ENCODE data around the gene WHRN. TPM values are rescaled to one million over a fixed set of nuclear protein-coding genes. Genes with fewer than 3 reads are reported as not detected.

The WHRN gene
- total RNA-seq, 1 donor from 2014 or later = 1.1 TPM

- Histone ChIP-seq H3F3A (ENCODE audit: low read depth) (no peaks in the 10 kb centered on the region), H3K9me3 (ENCODE audit: low read depth) (no peaks in the 10 kb centered on the region), H3K79me2 (ENCODE audit: low read depth) (no peaks in the 10 kb centered on the region), H2AFZ (replicated peaks) (no peak overlapping the region), H3K4me1 (no peaks in the 10 kb centered on the region), H3K4me2 (no peak overlapping the region), H3K4me3 (no peak overlapping the region), H3K27me3 (no peaks in the 10 kb centered on the region), H3K36me3 (no peaks in the 10 kb centered on the region), H3K27ac (no peak overlapping the region), H4K20me1 (ENCODE audit: low read depth) (no peaks in the 10 kb centered on the region), H3K9ac (no peak overlapping the region)
- DNase-seq (ENCODE audit: low spot score) = no peak
- H3K9me3 Mint-ChIP-seq = no peaks in the 10 kb centered on the region
- no peaks in the 10 kb centered on the region for H3K27me3 Mint-ChIP-seq (ENCODE audit: insufficient read depth, low read depth)
- H3K27ac Mint-ChIP-seq = no peak overlapping the region
- H3K36me3 Mint-ChIP-seq = no peaks in the 10 kb centered on the region
- no peak overlapping the region for H3K4me3 Mint-ChIP-seq
- H3K4me1 Mint-ChIP-seq = no peaks in the 10 kb centered on the region
- TF ChIP-seq CTCF (IDR thresholded peaks at IDR 0.05) (no peak), EZH2 (IDR thresholded peaks at IDR 0.05) (no peak), EZH2phosphoT487 (IDR thresholded peaks at IDR 0.05) (no peak)
Observed at GRCh38 chr9:114442022-114442421, 63.3 kb downstream of the WHRN start.

- Histone ChIP-seq H3K79me2 (ENCODE audit: low read depth) (no peaks in the 10 kb centered on the region), H3K4me1 (no peaks in the 10 kb centered on the region), H4K20me1 (ENCODE audit: low read depth) (no peaks in the 10 kb centered on the region), H3K27me3 (no peaks in the 10 kb centered on the region), H3K9me3 (ENCODE audit: low read depth) (no peaks in the 10 kb centered on the region), H3K9ac (no peak overlapping the region), H3F3A (ENCODE audit: low read depth) (no peaks in the 10 kb centered on the region), H2AFZ (replicated peaks) (no peak overlapping the region), H3K4me3 (no peak overlapping the region), H3K36me3 (no peaks in the 10 kb centered on the region), H3K4me2 (no peak overlapping the region), H3K27ac (no peak overlapping the region)
- Mint-ChIP-seq H3K27ac (no peak overlapping the region), H3K4me3 (no peak overlapping the region), H3K36me3 (no peaks in the 10 kb centered on the region), H3K9me3 (no peaks in the 10 kb centered on the region), H3K4me1 (no peaks in the 10 kb centered on the region), H3K27me3 (ENCODE audit: insufficient read depth, low read depth) (no peaks in the 10 kb centered on the region)
- TF ChIP-seq EZH2 (IDR thresholded peaks at IDR 0.05) = no peak
- TF ChIP-seq EZH2phosphoT487 (IDR thresholded peaks at IDR 0.05) = no peak
- TF ChIP-seq CTCF (IDR thresholded peaks at IDR 0.05) = no peak
- DNase-seq (ENCODE audit: low spot score) = no peak
Observed at GRCh38 chr9:114437401-114437893, 67.8 kb downstream of the WHRN start.

GRCh38 chr9:114434878-114435311 lies 70.4 kb downstream of the WHRN start:
- Histone ChIP-seq H3K4me3 (no peak overlapping the region), H4K20me1 (ENCODE audit: low read depth) (no peaks in the 10 kb centered on the region), H3K4me2 (no peak overlapping the region), H3K79me2 (ENCODE audit: low read depth) (no peaks in the 10 kb centered on the region), H3K9me3 (ENCODE audit: low read depth) (no peaks in the 10 kb centered on the region), H2AFZ (replicated peaks) (no peak overlapping the region), H3K9ac (no peak overlapping the region), H3K36me3 (no peaks in the 10 kb centered on the region), H3K4me1 (no peaks in the 10 kb centered on the region), H3F3A (ENCODE audit: low read depth) (no peaks in the 10 kb centered on the region), H3K27ac (no peak overlapping the region), H3K27me3 (no peaks in the 10 kb centered on the region)
- no peaks in the 10 kb centered on the region for H3K36me3 Mint-ChIP-seq
- H3K4me1 Mint-ChIP-seq = peaks cover 2% of the 10 kb centered on the region
- peaks cover 4% of the 10 kb centered on the region for H3K27me3 Mint-ChIP-seq (ENCODE audit: insufficient read depth, low read depth)
- peak; percentile 62 for DNase-seq (ENCODE audit: low spot score)
- no peaks in the 10 kb centered on the region for H3K9me3 Mint-ChIP-seq
- no peak overlapping the region for H3K4me3 Mint-ChIP-seq
- TF ChIP-seq EZH2phosphoT487 (IDR thresholded peaks at IDR 0.05) (no peak), CTCF (IDR thresholded peaks at IDR 0.05) (peak; percentile 68), EZH2 (IDR thresholded peaks at IDR 0.05) (no peak)
- H3K27ac Mint-ChIP-seq = no peak overlapping the region
